K562 (cell line): ENCODE measurements around the gene PPM1N. TPM values are rescaled to one million over a fixed set of nuclear protein-coding genes. Genes with fewer than 3 reads are reported as not detected.

Source experiments
- CTCF ChIP-seq, 3 experiments: IDR thresholded peaks in 2 of 3; conservative IDR thresholded peaks in 1 of 3; 2 replicates each; pipeline ENCODE4 v1.5.1; 2011 to 2012; ENCODE audit warnings: low read length in 3 of 3, mild to moderate bottlenecking in 3 of 3, control low read depth in 2 of 3, improper control_type of control experiment in 1 of 3, inconsistent platforms in 1 of 3, low read depth in 1 of 3, mixed read lengths in 1 of 3, moderate library complexity in 1 of 3; ENCODE audit not compliant: insufficient read depth in 2 of 3
- CXXC5 ChIP-seq: fragments of 250-450 bp; sonication (Bioruptor Pico); IDR thresholded peaks from 2 replicates; pipeline ENCODE4 v1.8.0; 2022; ENCODE audit warnings: inconsistent platforms, mild to moderate bottlenecking, moderate library complexity
- HBP1 ChIP-seq: fragments of 450-650 bp; formaldehyde crosslinking; IDR thresholded peaks from 2 replicates; pipeline ENCODE4 v1.4.0; 2022; ENCODE audit warnings: missing genetic modification characterization
- RUNX1 ChIP-seq: sonication (generic); IDR thresholded peaks from 2 replicates; pipeline ENCODE4 v1.6.1; 2016; ENCODE audit warnings: antibody characterized with exemption, low read depth
- TEAD4 ChIP-seq, 2 experiments: sonication (generic) in 1 of 2; formaldehyde crosslinking in 1 of 2; IDR thresholded peaks; 2 replicates each; pipeline versions ENCODE4 v1.6.1 to v1.8.0; 2012 to 2022; ENCODE audit warnings: borderline replicate concordance in 1 of 2, inconsistent platforms in 1 of 2, low read length in 1 of 2, mild to moderate bottlenecking in 1 of 2, missing genetic modification reagents in 1 of 2
- THRB ChIP-seq: fragments of 450-650 bp; formaldehyde crosslinking; conservative IDR thresholded peaks from 2 replicates; pipeline ENCODE4 v1.4.0; 2022; ENCODE audit warnings: mild to moderate bottlenecking, missing genetic modification characterization
- TSHZ1 ChIP-seq: fragments of 250-450 bp; sonication (Bioruptor Pico); IDR thresholded peaks from 2 replicates; pipeline ENCODE4 v1.4.0; 2020; ENCODE audit warnings: mild to moderate bottlenecking, moderate library complexity
- ZNF165 ChIP-seq: fragments of 250-450 bp; sonication (Bioruptor Pico); IDR thresholded peaks from 2 replicates; pipeline ENCODE4 v1.4.0; 2020; ENCODE audit warnings: borderline replicate concordance
- ZNF586 ChIP-seq: fragments of 450-650 bp; formaldehyde crosslinking; conservative IDR thresholded peaks from 2 replicates; pipeline ENCODE4 v1.4.0; 2020; ENCODE audit warnings: mild to moderate bottlenecking, moderate library complexity
- polyA plus RNA-seq, 8 experiments: library from polyadenylated mRNA; depleted of rRNA in 4 of 8; stranded (reverse) in 5 of 8; unstranded in 3 of 8; fragments of >200 nt; fragmentation: Nextera tagmentation in 2 of 8; fragmentation: Illumina TruSeq in 1 of 8; extraction: Ambion mirVana in 2 of 8; extraction: Trizol in 1 of 8; gene quantifications; 2 replicates each; pipeline versions ENCODE4 v1.2.1 to v1.2.3, GENCODE V29; 2011 to 2014; ENCODE audit warnings: inconsistent platforms in 1 of 8, missing spikeins in 1 of 8
- total RNA-seq, 7 experiments: library from RNA; depleted of rRNA in 6 of 7; stranded (reverse); fragments of >200 nt in 6 of 7; fragmentation: Illumina TruSeq in 2 of 7; extraction: Trizol in 2 of 7; gene quantifications; 2 replicates each; pipeline versions ENCODE4 v1.2.1 to v1.2.3, GENCODE V29; 2011 to 2021; ENCODE audit warnings: low replicate concordance in 1 of 7

The PPM1N gene
- total and polyA plus RNA-seq, 9 of the 15 experiments (the other 6 are each of a cell fraction or from before 2014, with no cell fraction given): 4.5 to 15.6 (median 8.7) TPM

GRCh38 chr19:45492627-45493470, 5.4 kb upstream of the PPM1N start (continued):
- TF ChIP-seq CXXC5 (CRISPR knock-in tag): peak; percentile 46; the same call in 1 of the 2 replicates
- 0 out of 2 replicates have a peak, but pooled peaks have one; percentile 9 for TF ChIP-seq TEAD4 (IDR thresholded peaks at IDR 0.05; ENCODE audit: low read length)
- TF ChIP-seq TEAD4 (CRISPR knock-in tag; IDR thresholded peaks at IDR 0.05; ENCODE audit: borderline replicate concordance): no peak
- no peak for TF ChIP-seq RUNX1
- 0 out of 2 replicates have a peak, but pooled peaks have one; percentile 8 for TF ChIP-seq THRB
- no peak for TF ChIP-seq CTCF (IDR thresholded peaks at IDR 0.05 in 2 of 3, conservative IDR thresholded peaks at IDR 0.05 in 1 of 3; ENCODE audit: insufficient read depth in 2 of 3, low read depth in 1 of 3, low read length in 3 of 3)
- no peak for TF ChIP-seq ZNF165
- TF ChIP-seq ZNF586 (CRISPR knock-in tag): no peak
- TF ChIP-seq TSHZ1: no peak
- no peak for TF ChIP-seq HBP1
